Measurements from ENCODE around the gene DSG3.

DNA sequence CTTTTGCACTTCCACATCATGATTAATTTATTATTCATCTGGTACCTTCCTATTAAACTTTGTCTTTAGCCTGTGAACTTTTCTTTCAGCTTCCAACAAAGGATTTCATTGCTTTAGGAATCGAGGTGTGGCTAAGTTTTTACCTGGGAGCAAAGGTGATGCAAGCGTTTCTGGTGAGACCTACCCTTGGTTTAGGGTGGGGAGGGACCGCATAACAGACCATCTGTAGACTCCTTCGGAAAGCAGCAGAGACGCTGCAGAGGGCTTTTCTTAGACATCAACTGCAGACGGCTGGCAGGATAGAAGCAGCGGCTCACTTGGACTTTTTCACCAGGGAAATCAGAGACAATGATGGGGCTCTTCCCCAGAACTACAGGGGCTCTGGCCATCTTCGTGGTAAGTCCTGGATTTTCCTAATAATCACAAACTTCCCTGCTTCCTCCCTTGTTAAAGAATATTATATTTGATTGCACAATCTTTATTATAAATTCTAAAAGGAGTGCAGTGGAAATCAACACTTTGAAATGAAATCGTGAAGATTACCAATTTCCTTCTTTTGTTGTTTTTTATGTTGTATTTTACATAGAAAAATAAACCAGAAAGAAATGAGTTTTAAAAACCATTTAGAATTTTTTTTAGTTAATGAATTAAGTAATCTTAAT is at the start of gene DSG3:
- TF ChIP-seq, protein P1, sequence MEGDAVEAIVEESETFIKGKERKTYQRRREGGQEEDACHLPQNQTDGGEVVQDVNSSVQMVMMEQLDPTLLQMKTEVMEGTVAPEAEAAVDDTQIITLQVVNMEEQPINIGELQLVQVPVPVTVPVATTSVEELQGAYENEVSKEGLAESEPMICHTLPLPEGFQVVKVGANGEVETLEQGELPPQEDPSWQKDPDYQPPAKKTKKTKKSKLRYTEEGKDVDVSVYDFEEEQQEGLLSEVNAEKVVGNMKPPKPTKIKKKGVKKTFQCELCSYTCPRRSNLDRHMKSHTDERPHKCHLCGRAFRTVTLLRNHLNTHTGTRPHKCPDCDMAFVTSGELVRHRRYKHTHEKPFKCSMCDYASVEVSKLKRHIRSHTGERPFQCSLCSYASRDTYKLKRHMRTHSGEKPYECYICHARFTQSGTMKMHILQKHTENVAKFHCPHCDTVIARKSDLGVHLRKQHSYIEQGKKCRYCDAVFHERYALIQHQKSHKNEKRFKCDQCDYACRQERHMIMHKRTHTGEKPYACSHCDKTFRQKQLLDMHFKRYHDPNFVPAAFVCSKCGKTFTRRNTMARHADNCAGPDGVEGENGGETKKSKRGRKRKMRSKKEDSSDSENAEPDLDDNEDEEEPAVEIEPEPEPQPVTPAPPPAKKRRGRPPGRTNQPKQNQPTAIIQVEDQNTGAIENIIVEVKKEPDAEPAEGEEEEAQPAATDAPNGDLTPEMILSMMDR (IDR thresholded peaks at IDR 0.05; ENCODE audit: low read depth, low read length, poor library complexity, severe bottlenecking) = no peak
- no peak for TF ChIP-seq EZH2phosphoT487 (IDR thresholded peaks at IDR 0.05; ENCODE audit: borderline replicate concordance, low read length)
